Tibial nerve (tissue), 4 donors: ENCODE data around the gene FLOT1. TPM values are rescaled to one million over a fixed set of nuclear protein-coding genes. Genes with fewer than 3 reads are reported as not detected.
A peak's percentile ranks its signal among the peaks of the same experiment; 100 is the strongest.

ENCODE experiments used
- DNase-seq, 2 donors: peaks; one replicate each; pipeline ENCODE4 v3.0.0-alpha.2; 2019; ENCODE audit warnings: low spot score in 2 of 2
- H3K27ac ChIP-seq, 4 donors: fragments of 200-600 bp; sonication (generic) in 3 of 4; one replicate each; pipeline ENCODE4 v1.5.1; 2017 to 2019; ENCODE audit warnings: mild to moderate bottlenecking in 1 of 4
- H3K27me3 ChIP-seq, 2 donors: fragments of 200-600 bp; sonication (generic) in 1 of 2; one replicate each; pipeline versions ENCODE4 v1.5.1 to v1.6.0; 2017 to 2019
- H3K36me3 ChIP-seq, 3 donors: fragments of 200-600 bp; sonication (generic); one replicate each; pipeline ENCODE4 v1.5.1; 2018 to 2019
- H3K4me1 ChIP-seq, 4 donors: fragments of 200-600 bp; sonication (generic) in 3 of 4; one replicate each; pipeline ENCODE4 v1.5.1; 2017 to 2019
- H3K4me3 ChIP-seq, 4 donors: fragments of 200-600 bp; sonication (generic) in 3 of 4; one replicate each; pipeline ENCODE4 v1.5.1; 2017 to 2019; ENCODE audit warnings: mild to moderate bottlenecking in 1 of 4, moderate library complexity in 1 of 4
- H3K9me3 ChIP-seq, 4 donors: fragments of 200-600 bp; sonication (generic) in 3 of 4; one replicate each; pipeline ENCODE4 v1.5.1; 2017 to 2019
- CTCF ChIP-seq, 5 experiments: fragments of 200-600 bp in 3 of 5; fragments of 450-650 bp in 2 of 5; sonication (generic) in 3 of 5; IDR thresholded peaks; one replicate each; pipeline ENCODE4 v1.5.1; 2016 to 2019; ENCODE audit warnings: antibody characterized with exemption in 5 of 5, mild to moderate bottlenecking in 3 of 5, moderate library complexity in 2 of 5
- EP300 ChIP-seq, 2 donors: sonication (generic); formaldehyde crosslinking; IDR thresholded peaks; one replicate each; pipeline ENCODE4 v1.6.1; 2017; ENCODE audit warnings: antibody characterized with exemption in 2 of 2, mild to moderate bottlenecking in 1 of 2
- POLR2A ChIP-seq, 2 donors: fragments of 450-650 bp; IDR thresholded peaks; one replicate each; pipeline ENCODE4 v1.6.1; 2017; ENCODE audit warnings: antibody characterized with exemption in 2 of 2, mild to moderate bottlenecking in 2 of 2, moderate library complexity in 2 of 2
- WGBS, 2 donors: methylation state at CpG; one replicate each; pipeline ENCODE4 v1.1.5; 2018; 5-methylcytosine and 5-hydroxymethylcytosine counted together
- total RNA-seq, 4 donors: library from RNA; depleted of rRNA; stranded (reverse); fragments of >200 nt; gene quantifications; one replicate each; pipeline ENCODE4 v1.1.0, GENCODE V29; 2016

FLOT1 gene
- total RNA-seq, 4 donors from 2014 or later: 83.1 to 157 (median 94.6) TPM

GRCh38 chr6:30782425-30783014, 40.0 kb upstream of the FLOT1 start:
- Histone ChIP-seq H3K4me3 (no peak overlapping the region), H3K36me3 (no peaks in the 10 kb centered on the region), H3K4me1 (peaks cover 5 to 54% (median 33%) of the 10 kb centered on the region in 4 donors), H3K9me3 (no peaks in the 10 kb centered on the region), H3K27me3 (no peaks in the 10 kb centered on the region), H3K27ac (peak overlapping the region; percentile 53 to 97 (median 74))
- DNase-seq: no peak
- TF ChIP-seq CTCF (IDR thresholded peaks at IDR 0.05) (no peak), POLR2A (IDR thresholded peaks at IDR 0.05) (no peak), EP300 (IDR thresholded peaks at IDR 0.05) (no peak)

- Histone ChIP-seq H3K27me3 (no peaks in the 10 kb centered on the region), H3K9me3 (no peaks in the 10 kb centered on the region), H3K4me3 (peak overlapping the region in 1 of 4 donors; percentile 16), H3K27ac (peak overlapping the region; percentile 53 to 97 (median 74)), H3K4me1 (peaks cover 5 to 54% (median 33%) of the 10 kb centered on the region in 4 donors), H3K36me3 (no peaks in the 10 kb centered on the region)
- TF ChIP-seq CTCF (IDR thresholded peaks at IDR 0.05) (peak in 1 of 5 experiments; percentile 13), EP300 (IDR thresholded peaks at IDR 0.05) (peak; percentile 99), POLR2A (IDR thresholded peaks at IDR 0.05) (no peak)
- WGBS, 2 donors: 5 to 6% methylated on average over 12 to 13 of the region's 13 CpGs
- peak; percentile 98 to 99 for DNase-seq
Measured at GRCh38 chr6:30781743-30782424, 39.4 kb upstream of the FLOT1 start.

GRCh38 chr6:30781395-30781742, 38.9 kb upstream of the FLOT1 start:
- no peaks in the 10 kb centered on the region for H3K9me3 ChIP-seq
- 58 to 64% methylated on average over 4 of the region's 4 CpGs for WGBS, 2 donors
- peak overlapping the region in 1 of 4 donors; percentile 16 for H3K4me3 ChIP-seq
- H3K27me3 ChIP-seq: no peaks in the 10 kb centered on the region
- no peak for DNase-seq
- peaks cover 5 to 54% (median 33%) of the 10 kb centered on the region in 4 donors for H3K4me1 ChIP-seq
- TF ChIP-seq CTCF (IDR thresholded peaks at IDR 0.05) (no peak), POLR2A (IDR thresholded peaks at IDR 0.05) (no peak), EP300 (IDR thresholded peaks at IDR 0.05) (no peak)
- H3K36me3 ChIP-seq: no peaks in the 10 kb centered on the region
- peak overlapping the region; percentile 53 to 97 (median 74) for H3K27ac ChIP-seq

- Histone ChIP-seq H3K27me3 (no peaks in the 10 kb centered on the region), H3K4me1 (peaks cover 5 to 54% (median 33%) of the 10 kb centered on the region in 4 donors), H3K4me3 (no peak overlapping the region), H3K36me3 (no peaks in the 10 kb centered on the region), H3K9me3 (no peaks in the 10 kb centered on the region), H3K27ac (peak overlapping the region in 3 of 4 donors; percentile 58 to 97 (median 91))
- no peak for DNase-seq
- 92 to 93% methylated on average over 1 of the region's 1 CpG for WGBS, 2 donors
- TF ChIP-seq CTCF (IDR thresholded peaks at IDR 0.05) (no peak), POLR2A (IDR thresholded peaks at IDR 0.05) (no peak), EP300 (IDR thresholded peaks at IDR 0.05) (no peak)
Measured at GRCh38 chr6:30780642-30780920, 38.1 kb upstream of the FLOT1 start.

GRCh38 chr6:30779850-30780641, 37.6 kb upstream of the FLOT1 start:
- no peak for DNase-seq
- TF ChIP-seq POLR2A (IDR thresholded peaks at IDR 0.05) (no peak), EP300 (IDR thresholded peaks at IDR 0.05) (no peak), CTCF (IDR thresholded peaks at IDR 0.05) (no peak)
- Histone ChIP-seq H3K27ac (peak overlapping the region in 3 of 4 donors; percentile 30 to 97 (median 91)), H3K36me3 (no peaks in the 10 kb centered on the region), H3K4me1 (peaks cover 5 to 54% (median 33%) of the 10 kb centered on the region in 4 donors), H3K4me3 (no peak overlapping the region), H3K9me3 (no peaks in the 10 kb centered on the region), H3K27me3 (no peaks in the 10 kb centered on the region)
- WGBS, 2 donors: 78 to 87% methylated on average over 10 of the region's 10 CpGs
